T-helper 9 cell (primary cell): ENCODE results near the gene RASD2.
"Not testable (repeated sequence)": the region's sequence is repeated elsewhere in the genome, so short reads cannot be mapped to it uniquely, and the experiment has no call there.

Experiments
- DNase-seq: peaks from one replicate; pipeline ENCODE4 v3.0.0-alpha.2; 2020
- total RNA-seq, 2 donors: gene quantifications; one replicate each; lab custom pipeline; 2026; lab: John Stamatoyannopoulos, UW

Gene RASD2
- 0.07 to 0.97 reads per million in 2 donors for total RNA-seq

DNA sequence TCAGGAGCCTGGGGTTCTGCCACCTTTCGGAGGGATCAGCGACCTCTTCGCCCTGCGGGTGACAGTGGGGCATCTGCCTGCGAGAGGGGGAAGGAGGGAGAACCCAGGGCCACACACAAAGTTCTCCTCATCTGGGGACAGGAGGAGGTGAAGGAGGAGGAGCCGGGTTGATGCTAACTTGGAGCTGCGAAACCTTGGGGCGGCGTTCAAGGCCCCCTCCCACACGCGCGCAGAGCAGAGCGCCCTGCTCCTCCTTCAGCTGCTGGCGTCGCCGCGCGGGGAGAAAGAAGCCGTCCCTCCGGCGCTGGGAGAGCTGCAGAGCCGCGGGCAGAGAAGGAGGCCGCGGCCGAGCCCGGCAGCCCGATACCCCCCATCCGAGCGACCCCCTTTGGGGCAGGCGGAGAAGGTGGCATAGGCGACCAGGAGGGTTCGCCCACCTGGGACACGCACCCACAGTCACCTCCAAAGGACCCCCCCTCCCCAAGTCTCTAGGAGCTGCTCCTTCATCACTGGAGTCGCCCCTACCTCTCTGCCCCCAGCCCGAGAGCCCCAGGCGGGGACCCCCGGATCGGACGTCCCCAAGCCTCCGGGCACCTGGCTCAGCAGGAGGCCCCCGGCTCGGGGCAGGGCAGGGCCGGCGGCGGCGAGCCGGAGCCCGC lies at the start of gene RASD2:
RASD2 (plus strand) TSS at position 237 of the 659 bp plus-strand sequence. CDS start 5,979 bp downstream, outside the sequence.
- DNase-seq, result no peak

DNA sequence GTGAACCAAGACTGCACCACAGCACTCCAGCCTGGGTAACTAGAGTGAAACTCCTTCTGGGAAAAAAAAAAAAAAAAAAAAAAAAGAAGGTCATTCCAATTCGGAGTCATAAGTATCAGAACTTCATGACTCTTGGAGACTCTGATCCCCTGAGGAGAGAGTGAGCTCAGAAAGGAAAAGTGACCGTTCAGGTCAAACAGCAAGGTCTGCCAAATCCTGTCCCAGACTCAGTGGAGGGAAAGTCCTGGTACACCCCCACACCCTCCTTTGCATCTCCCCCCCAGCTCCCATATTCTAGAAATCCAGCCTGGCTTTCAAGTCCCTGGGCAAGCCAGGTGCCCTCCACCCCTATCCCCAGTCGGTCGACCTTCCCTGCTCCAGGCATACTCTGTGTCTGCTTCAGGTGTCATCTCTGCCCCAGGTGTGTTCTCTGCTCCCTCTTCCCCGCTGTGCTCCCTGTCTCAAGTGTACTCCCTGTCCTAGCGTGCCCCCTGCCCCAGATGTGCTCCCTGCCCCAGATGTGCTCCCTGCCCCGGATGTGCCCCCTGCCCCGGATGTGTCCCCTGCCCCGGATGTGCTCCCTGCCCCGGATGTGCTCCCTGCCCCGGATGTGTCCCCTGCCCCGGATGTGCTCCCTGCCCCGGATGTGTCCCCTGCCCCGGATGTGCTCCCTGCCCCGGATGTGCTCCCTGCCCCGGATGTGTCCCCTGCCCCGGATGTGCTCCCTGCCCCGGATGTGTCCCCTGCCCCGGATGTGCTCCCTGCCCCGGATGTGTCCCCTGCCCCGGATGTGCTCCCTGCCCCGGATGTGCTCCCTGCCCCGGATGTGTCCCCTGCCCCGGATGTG lies 49.3 kb upstream of the RASD2 start:
- not testable (repeated sequence) for DNase-seq

- DNase-seq, result no peak
Observed at GRCh38 chr22:35491908-35492380, 48.7 kb upstream of the RASD2 start.

- DNase-seq, result no peak
Observed at GRCh38 chr22:35493074-35493473, 47.6 kb upstream of the RASD2 start.

GRCh38 chr22:35495711-35496110 lies 44.9 kb upstream of the RASD2 start:
- DNase-seq, result not testable (repeated sequence)

- no peak for DNase-seq
Observed at GRCh38 chr22:35496768-35497312, 43.8 kb upstream of the RASD2 start.

DNA sequence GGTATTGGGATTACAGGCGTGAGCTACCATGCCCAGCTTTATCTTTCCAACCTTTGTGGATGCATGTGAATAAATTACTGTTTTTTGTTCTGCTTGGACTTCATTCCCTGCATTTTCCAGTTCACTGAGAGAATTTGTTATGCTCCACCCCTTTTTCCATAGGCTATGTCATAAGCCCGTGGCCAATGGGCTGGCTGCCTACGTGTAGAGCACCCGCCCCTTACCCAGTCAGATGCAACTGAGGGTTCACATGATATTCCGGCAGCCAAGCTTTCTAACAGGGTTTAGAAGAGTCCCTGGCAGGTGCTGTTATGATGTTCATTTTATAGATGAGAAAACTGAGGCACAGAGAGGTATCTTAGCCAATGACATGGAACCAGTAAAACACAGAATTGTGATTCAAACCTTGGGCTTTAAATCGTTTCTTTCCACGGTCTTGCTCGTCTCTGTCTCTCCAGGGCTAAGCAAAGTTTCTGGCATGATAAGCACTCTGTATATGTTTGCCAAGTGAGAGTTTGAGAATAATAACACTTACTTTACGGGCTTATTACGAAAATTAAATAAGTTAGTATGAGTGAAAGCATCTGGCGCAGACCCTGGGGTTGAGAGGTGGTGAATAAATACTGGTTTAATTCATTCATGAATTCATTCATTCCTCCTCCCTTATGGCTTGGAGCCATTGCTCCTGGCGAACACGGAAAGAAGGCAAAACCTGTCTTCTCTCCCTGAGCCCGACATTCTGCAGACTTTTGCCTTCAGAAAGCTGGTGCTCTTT lies 42.4 kb upstream of the RASD2 start:
- DNase-seq, result no peak

DNA sequence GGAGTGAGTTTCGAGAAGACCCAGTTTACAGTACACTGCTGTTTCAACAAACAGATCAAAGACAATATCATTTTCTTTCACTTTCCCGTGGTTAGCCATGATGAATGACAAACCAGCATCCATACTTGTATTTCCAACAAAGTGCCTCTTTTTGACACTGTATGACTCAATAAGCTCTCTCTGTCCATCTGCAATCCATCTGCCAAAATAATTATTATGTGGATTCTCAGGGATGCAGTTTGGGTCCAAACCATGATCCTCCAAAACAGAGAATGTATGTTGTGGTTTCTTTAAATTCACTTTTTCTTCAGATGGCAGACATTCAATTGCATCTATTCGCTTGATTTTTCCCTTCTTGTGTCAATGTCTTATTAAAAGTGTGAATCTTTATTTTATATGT lies 37.8 kb upstream of the RASD2 start:
- DNase-seq, result no peak

- no peak for DNase-seq
Observed at GRCh38 chr22:35505399-35506258, 35.0 kb upstream of the RASD2 start.

DNA sequence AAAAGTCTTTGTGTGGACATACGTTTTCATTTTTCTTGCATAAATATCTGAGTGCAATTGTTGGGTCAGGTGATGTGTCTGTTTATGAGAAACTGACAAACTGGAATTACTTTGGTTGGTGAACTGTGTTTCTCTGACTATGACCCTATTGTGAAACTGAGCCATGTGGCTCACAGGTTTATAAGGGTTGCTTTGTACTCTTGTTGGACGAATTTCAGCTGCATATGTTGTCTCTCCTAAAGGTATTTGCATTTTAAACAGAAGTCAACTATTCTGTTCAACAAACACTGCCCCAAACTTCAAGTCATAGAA lies 34.4 kb upstream of the RASD2 start:
- no peak for DNase-seq

DNA sequence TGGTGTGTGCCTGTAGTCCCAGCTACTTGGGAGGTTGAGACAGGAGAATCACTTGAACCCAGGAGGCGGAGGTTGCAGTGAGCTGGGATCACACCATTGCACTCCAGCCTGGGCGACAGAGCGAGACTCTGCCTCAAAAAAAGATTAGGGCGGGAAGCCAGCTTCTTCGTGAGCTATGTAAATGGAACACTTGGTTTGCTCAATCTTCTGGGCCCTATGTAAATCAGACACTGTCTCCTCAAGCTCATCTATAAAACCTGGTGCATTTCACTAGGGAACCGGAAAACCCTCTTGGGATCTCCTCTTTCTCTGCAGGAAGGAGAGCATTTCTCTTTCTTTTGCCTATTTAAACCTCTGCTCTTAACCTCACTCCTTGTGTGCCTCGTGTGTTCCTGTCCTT lies 32.8 kb upstream of the RASD2 start:
- not testable (repeated sequence) for DNase-seq

GRCh38 chr22:35509451-35509850 lies 31.2 kb upstream of the RASD2 start:
- DNase-seq, result no peak

- no peak for DNase-seq
Observed at GRCh38 chr22:35509960-35510359, 30.7 kb upstream of the RASD2 start.

DNA sequence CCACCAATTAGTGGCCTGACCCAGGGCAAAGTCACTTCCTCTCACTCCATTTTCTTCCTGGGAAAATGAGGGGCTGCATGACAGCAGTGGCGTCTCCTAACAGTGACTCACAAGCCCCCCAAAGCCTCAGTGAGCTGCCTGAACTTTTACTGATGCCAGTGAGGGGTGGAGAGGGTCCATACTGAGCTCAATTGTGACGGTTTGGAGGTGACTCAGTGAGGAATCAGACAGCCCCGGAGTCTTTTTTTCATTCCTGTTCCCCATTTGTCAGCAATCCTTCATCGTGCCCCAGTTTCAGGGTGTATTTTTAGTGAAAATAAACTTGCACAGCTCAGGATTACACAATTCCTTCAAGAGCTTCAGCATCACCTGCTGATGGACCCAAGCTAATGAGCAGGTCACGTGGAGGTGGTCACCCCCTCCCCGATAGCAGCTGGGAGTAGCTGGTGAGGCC lies 30.1 kb upstream of the RASD2 start:
- no peak for DNase-seq

DNA sequence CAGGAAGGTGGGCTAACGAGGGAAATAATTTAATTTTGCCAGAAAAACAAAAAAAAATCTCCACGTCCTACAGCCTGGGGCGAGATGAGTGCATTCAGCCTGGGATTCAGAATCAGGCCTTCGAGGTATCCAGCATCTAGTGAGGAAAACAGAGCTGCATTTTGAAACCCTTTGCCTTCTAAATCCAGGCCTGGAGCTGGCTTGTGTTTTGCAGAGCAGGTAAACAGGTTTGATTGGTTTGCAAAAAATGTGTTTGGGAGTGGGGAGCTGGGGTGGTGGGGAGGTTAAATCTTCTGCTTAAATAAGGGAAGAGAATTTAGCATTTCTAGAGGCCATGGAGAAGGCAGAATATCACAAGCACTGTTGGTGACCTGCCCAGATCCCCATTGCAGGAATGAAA lies 29.7 kb upstream of the RASD2 start:
- no peak for DNase-seq

- DNase-seq, result no peak
Observed at GRCh38 chr22:35514366-35514765, 26.3 kb upstream of the RASD2 start.

DNA sequence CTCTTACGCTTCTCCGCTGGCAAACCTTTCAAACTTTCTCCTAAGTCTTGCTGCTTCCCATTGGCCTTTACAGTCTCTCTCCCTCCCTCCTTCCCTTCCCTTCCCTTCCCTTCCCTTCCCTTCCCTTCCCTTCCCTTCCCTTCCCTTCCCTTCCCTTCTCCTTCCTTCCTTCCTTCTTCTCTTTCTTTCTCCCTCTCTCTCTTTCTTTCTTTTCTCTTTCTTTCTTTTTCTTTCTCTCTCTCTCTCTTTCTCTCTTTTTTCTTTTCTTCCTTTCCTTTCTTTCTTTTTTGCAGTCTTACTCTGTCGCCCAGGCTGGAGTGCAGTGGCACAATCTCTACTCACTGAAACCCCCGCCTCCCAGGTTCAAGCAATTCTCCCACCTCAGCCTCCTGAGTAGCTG lies 24.7 kb upstream of the RASD2 start:
- DNase-seq, result not testable (repeated sequence)

- DNase-seq, result no peak
Observed at GRCh38 chr22:35516723-35517122, 23.9 kb upstream of the RASD2 start.

GRCh38 chr22:35517207-35517606 lies 23.4 kb upstream of the RASD2 start:
- DNase-seq, result no peak

- DNase-seq, result no peak
Observed at GRCh38 chr22:35517769-35518530, 22.7 kb upstream of the RASD2 start.

DNA sequence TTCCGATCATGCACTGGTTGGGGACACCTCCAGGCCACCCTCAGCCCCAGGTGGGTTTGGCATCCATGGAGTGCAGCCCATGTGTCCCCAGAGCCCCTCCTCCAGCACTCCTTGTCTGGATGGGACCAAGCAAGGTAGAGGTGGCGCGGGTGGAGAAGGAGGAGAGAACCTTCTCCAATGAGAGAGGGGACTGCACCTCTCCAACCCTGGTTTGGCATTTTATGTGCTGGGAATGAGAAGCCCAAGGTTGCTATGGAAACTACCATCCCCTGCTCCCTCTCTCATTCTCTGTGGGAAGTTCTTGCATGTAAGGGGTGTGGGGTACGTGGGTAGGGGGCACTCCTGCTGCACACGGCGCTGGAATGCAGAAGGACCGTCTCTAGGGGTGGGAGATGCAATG lies 21.8 kb upstream of the RASD2 start:
- DNase-seq, result no peak
